HG03095 (cell line): Measurements from ENCODE around the gene MOGAT2.

Experiments
- ATAC-seq: cut with Tn5 transposase; IDR thresholded peaks from one replicate; pipeline ENCODE4 v1.9.1; 2021; ENCODE audit warnings: moderate library complexity; ENCODE audit not compliant: unreplicated experiment

The MOGAT2 gene

DNA sequence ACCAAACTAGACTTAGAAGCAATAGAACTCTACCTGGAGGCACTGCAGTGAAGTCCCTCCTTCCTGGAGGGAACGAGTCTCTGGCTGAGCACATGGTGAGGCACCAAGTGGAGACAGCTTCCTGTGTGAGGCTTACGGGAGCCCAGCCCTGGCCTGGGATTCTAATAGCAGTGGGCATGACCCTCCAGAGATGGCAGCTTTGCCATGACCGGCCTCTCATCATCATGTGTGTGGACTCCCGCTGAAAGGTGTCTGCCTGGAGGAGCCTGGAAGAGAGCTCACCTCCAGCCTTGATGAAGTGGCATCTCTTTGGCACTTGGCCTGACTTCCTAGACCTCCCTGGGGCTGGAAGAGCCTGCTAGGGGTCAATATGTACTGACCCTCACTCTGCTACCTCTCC lies 58.9 kb downstream of the MOGAT2 start:
- no peak for ATAC-seq

DNA sequence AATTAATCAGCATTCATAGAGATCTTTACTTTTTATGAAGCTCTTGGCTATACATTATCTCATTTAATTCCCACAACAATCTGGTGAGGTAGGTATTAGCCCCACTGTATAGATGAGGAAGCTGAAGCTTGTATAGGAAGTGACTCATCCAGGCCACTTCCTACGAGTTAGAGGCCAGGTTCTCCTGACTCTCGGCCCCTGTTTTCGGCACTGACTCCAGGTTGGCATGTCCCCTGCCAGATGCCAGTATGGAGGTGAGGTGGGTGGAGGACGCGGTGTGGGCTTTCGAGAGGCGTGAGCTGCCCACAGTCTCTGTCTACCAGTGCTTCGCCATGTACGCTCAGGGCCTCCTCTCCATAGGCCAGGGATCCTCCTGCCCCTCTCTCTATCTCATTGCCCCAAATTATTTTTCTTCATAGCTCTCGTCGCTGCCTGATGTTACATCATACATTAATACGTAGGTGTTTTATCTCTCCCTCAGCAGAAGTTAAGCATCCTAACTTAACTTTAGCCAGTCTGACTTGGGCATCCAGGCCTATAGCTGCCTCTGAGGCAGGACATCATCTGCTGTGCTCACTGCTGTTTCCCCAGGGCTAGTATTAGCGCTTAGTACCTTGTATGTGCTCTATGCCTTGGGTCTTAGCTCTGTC lies 59.9 kb downstream of the MOGAT2 start:
- no peak for ATAC-seq

DNA sequence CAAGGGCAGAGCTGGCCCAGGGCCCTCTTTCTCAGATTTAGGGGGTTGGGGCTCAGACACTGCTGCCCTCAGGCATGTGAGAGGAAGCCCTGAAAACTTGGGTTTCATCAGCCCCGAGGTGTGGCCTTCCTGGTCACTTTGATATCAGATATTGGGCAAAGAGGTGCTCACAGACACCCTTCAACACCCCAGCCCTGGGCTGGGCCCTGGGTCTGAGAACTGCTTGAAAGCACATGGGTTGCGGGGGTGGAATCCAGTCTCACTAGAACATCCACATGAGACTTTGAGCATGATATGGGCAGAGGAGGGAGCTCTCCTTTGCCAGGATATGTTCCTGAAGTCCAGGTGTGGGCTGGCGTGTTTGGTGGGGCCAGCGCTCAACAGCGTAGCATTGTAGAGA lies 61.3 kb downstream of the MOGAT2 start:
- ATAC-seq: no peak

DNA sequence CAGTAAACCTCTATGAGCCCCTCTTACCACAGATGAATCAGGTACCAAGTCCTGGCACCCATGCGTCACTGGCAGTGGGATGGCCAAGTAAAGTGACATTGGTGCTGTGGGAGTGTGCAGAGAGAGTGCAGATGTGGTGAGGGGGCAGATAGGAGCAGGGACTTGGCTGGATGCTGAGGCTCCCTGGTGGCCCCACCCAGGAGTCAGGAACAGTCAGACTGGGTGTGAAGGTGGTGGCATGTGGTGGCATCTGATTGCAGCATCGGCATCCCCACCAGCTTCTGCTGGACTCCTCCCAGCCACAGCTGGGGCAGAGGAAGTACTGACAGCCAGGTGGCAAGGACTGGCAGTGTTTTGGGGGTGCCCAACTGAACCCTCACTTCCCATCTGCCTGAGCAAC lies 62.3 kb downstream of the MOGAT2 start:
- no peak for ATAC-seq

DNA sequence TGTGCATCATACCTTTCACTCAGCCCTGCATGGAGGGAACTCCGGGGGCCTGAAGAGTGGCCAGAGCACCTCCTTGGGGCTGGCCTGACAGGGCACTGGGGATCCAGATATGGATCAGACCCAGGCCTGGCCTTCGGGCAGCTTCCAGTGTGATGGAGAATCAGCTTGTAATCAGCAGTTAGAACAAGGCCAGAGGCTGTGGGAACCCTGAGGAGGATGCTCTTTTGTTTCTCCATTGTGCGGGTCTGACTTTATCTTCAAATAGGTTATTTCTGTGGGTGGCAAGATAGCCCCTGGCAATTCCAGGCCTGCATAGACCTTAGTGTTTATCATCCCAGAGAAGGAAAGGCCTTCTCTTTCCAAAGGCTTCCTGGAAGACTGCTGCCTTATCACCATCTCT lies 63.2 kb downstream of the MOGAT2 start:
- ATAC-seq: no peak

DNA sequence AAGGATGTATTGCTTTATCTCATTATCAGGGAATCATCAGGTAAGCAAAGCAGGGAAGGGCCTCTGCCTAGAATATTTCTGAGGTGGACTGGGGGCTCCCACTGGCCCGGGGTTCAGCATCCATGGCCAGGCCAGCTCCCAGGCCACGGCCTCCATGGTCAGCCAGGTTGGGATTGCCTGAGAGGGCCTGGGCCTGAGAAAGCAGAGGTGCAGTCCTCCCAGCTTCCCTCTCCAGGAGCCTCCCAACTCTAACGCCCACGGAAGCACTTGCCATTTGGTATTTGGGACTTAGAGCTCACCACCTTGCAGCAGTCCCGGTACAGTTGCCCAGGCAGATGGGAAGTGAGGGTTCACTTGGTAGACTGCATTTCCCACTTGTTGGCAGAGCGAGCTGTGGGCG lies 63.7 kb downstream of the MOGAT2 start:
- no peak for ATAC-seq

DNA sequence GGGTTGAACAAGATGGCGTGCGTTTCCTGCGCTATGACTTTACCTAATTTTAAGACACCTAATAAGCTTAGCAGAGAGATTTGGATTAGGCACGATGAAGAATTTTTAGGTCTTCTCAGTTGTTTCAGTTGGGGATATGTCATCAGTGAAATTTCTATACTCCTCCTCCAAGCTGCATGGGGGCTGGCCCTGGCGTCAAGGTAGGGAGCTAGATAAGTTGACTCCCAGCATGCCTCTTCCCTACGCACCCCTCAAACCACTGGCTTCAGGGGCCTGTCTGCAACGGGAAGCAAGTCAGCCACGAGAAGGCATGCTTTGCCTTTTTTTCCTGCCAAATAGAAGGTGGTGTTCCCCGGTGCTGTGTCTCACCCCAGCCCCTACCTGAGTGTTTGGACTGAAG lies 64.2 kb downstream of the MOGAT2 start:
- ATAC-seq: no peak
